ENCODE data around the gene DCDC2B.

- TF ChIP-seq CTCF (IDR thresholded peaks at IDR 0.05 in 8 of 11, conservative IDR thresholded peaks at IDR 0.05 in 3 of 11), result no peak
- TF ChIP-seq POLR2A (IDR thresholded peaks at IDR 0.05), result no peak
These were observed 9.7 kb upstream of the DCDC2B start for GRCh38 chr1:32199043-32199716.
